Measurements from ENCODE around the gene FGF21.

FGF21 gene

GRCh38 chr19:48728911-48729664 lies 26.2 kb upstream of the FGF21 start:
- no peak for DNase-seq (ENCODE audit: low read depth, low spot score)

DNA sequence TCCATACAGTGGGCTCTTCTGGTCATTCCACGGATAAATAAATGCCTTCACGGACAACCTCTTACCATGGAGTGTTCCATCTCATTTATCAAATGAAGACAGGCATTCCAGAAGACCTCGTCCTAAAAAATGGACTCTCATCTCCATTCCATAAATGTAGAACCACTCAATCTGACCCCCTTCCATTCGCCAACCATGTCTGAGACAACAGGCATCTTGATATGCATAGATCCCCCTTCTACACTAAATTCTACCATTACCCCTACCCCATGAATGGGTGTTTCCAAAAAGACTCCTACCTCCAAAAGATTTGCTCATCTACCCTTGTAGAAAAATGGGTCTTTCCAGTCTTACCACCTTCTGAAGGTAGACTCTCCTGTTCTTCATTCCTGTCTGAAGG lies 23.9 kb upstream of the FGF21 start:
- DNase-seq (ENCODE audit: low read depth, low spot score): no peak

DNA sequence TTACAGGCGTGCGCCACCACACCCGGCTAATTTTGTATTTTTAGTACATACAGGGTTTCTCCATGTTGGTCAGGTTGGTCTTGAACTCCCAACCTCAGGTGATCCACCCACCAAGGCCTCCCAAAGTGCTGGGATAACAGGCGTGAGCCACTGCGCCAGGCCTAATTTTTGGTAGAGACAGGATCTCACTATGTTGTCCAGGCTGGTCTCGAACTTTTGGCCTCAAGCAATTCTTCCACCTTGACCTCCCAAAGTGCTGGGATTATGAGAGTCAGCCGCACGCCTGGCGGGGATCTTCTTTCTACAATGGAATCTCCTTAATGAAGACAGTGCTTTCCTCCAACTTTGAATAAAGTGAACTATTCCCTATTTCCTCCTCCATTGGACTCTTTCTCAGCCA lies 20.7 kb upstream of the FGF21 start:
- DNase-seq (ENCODE audit: low read depth, low spot score): no peak

DNA sequence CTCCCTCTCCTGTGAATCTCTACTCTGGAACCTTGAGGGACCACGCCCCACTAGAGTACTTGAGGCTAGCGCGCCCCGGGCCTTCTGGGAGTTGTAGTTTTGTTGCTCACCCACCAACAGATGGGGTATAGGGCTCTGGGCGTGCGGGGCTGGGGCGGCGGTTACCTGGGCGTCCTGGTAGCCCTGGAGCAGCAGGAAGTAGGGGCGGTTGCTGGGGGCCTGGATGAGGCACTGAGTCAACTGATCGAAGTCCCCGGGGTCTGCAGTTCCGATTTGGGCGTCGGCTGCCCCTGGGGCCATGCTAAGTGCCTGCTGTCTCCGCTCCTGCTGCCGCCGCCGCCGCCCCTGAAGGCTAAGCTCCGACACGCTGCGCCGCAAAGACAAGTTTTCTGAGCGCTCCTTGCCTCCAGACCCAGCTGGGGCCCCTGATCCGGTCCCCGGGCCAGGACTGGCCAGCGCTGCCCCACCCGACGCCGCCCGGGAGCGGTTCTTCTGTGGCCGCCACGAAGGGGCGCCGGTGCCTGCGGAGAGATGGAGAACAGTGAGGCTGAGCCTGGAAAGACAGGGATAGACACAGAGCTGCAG lies 20.2 kb upstream of the FGF21 start:
- DNase-seq (ENCODE audit: low read depth, low spot score): peak; percentile 54

DNA sequence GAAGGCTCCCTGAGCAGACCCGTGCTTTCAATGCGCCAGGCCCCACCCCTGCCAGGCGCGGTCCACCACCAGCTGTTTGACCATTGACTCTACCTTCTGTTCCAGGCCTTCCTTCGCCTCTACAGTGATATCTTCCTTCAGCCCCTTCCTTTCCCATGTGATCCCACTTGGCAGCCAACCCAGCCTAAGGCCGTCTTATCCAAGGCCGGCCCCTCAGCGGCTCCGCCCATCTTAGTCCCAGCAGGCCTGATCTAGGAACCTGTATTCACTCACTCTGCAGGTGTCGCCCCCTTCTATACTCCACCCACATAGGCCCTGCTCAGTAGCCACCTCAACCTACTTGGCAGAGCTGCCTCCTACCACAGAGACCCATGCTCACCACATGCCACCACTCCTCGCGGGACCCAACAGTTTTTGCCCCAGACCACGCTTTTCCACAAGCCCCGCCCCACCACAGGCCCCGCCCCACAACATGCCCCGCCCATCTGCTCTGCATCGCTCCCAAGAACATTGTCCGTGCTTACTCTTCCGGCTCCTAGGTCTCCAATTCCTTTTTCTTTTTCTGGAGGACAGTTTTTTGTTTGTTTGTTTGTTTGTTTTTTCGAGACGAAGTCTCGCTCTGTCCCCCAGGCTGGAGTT lies 17.8 kb upstream of the FGF21 start:
- no peak for DNase-seq (ENCODE audit: low read depth, low spot score)

- DNase-seq (ENCODE audit: low read depth, low spot score): peak; percentile 95
Observed at GRCh38 chr19:48738557-48739403, 16.5 kb upstream of the FGF21 start.

DNA sequence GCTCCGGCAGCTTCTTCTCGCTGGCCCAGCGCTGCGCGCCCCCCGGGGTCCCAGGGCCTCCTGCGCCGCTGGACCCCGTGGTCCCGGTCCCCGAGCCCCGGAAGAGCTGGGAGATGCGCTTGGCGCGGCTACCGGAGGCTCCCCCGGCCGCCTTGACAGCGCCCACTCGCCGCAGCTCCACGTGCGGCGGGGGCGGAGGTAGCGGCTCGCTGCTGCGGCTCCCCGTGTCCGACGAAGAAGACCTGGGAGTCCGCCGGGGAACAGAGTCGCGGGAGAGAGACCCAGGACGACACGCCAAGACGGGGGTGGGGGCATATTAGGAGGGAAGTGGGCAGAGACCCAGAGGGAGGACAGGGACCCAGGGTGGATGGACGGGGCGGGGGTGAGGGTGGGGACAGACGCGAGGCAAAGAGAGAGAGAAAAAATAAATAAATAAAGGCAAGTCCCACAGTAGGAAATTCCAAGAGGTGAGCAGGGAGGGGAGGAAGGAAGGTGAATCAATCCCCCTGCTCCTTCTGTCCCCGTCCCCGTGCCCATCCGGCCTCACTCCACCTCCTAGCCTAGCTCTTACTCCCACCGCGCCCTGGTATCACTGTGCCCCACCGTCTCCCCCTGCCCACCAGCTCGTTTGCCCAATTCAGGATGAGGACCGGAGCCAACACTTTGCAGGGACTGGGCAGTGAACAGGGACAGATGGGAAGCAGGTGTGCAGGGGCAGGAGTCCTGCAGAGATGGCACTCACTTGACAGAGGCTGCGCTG lies 15.7 kb upstream of the FGF21 start:
- DNase-seq (ENCODE audit: low read depth, low spot score): no peak

- DNase-seq (ENCODE audit: low read depth, low spot score): no peak
Observed at GRCh38 chr19:48740164-48740972, 15.0 kb upstream of the FGF21 start, which contains the start of gene RASIP1. RASIP1 (minus strand) TSS chr19:48740610; CDS start chr19:48740282, 328 bp downstream.

- DNase-seq (ENCODE audit: low read depth, low spot score): no peak
Observed at GRCh38 chr19:48741129-48741999, 14.0 kb upstream of the FGF21 start.

DNA sequence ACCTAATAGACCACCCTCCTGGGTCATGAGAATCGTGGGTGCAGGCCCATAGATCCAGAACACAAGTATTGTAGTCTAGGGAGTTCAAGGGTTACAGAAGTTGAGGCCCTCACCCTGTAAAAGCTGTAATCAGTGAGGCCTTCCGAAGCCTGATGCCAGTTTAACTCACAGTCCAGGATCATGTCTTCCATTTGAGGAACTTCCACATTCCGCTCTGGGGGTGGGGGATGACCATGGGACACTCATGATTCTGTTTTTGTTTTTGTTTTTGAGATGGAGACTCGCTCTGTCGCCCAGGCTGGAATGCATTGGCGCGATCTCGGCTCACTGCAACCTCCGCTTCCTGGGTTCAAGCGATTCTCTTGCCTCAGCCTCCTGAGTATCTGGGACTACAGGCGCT lies 13.2 kb upstream of the FGF21 start:
- no peak for DNase-seq (ENCODE audit: low read depth, low spot score)

DNA sequence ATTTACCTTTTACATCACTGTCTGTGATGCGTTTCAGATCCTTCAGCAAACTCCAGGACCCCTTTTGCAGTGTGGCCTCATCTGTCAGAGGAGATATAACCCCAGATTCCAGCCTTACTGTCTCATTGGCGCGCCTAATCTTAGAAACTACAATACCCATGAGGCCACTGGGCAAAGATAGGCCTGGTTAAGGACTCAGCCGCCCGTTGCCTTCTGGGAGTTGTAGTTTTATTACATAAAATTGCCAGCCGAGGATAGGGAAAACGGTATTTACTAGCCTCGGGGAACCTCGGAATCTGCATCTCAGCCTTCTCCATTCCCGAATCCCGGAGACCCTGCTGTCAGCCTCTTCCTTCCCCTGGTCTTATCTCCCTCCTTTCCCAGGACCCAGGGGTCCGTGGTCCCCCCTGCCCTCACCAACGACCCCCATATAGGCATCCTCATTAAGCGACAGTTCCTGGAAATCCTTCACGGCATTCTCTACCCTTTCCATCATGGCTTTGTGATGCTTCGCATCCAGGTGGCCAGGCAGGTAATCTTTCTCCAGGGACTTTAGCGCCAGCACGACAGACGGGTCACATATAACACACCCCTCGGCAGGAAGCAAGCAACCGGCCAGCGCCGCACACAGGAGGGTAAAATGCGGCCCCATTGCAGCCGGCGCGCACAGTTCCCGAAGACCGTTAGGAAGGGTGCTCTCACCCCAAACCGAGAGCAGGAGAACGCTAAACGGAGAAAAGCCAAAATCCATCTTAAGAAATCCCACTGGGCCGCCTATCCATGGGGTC lies 9.9 kb upstream of the FGF21 start:
- DNase-seq (ENCODE audit: low read depth, low spot score): peak; percentile 76

GRCh38 chr19:48746110-48746509 lies 9.2 kb upstream of the FGF21 start:
- no peak for DNase-seq (ENCODE audit: low read depth, low spot score)

DNA sequence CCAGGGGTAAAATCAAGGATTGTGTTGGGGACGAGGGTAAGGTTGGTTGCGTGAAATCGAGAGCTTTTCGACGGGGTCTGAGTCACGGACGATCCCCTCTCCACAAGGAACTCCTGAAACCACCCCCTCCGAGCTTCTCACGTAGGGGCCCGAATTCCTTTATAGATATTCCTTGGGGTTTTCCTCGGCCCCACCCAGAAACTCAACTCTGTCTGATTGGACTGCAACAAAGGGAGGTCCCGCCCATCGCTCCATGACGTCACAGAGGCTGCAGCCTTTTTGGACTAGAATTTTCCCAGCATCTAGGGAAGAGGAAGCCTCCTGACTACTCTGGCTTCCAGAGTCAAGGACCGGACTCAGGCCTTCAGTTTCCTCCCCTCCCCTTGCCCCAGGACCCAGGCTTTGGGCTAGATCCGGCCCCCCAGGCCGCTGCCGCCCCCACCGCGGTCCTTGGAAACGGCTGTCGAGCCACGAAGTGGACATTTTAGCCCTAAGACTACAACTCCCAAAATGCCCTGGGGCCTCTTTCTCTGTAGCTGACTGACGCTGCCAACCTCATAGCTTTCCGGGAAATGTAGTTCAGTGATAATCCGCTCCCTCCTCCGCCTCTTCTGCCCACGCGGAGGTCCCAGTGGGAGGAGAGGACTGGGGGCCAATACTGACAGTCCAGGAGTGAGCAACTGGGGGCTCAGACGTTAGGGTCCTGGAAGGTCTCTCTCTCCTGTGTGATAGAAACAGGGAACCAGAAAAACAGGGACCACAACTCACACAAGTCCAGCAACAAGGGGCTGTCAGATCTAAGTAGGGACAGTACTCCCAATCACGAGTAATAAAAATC lies 8.4 kb upstream of the FGF21 start, which contains the start of gene IZUMO1:
Gene IZUMO1, minus strand, starts transcription at position 172 of the 838 bp plus-strand sequence. CDS start 1,050 bp downstream, outside the sequence.
- DNase-seq (ENCODE audit: low read depth, low spot score): peak; percentile 95

GRCh38 chr19:48749571-48750198 lies 5.6 kb upstream of the FGF21 start:
- no peak for DNase-seq (ENCODE audit: low read depth, low spot score)

- DNase-seq (ENCODE audit: low read depth, low spot score): no peak
Observed at GRCh38 chr19:48750351-48750750, 5.0 kb upstream of the FGF21 start.

DNA sequence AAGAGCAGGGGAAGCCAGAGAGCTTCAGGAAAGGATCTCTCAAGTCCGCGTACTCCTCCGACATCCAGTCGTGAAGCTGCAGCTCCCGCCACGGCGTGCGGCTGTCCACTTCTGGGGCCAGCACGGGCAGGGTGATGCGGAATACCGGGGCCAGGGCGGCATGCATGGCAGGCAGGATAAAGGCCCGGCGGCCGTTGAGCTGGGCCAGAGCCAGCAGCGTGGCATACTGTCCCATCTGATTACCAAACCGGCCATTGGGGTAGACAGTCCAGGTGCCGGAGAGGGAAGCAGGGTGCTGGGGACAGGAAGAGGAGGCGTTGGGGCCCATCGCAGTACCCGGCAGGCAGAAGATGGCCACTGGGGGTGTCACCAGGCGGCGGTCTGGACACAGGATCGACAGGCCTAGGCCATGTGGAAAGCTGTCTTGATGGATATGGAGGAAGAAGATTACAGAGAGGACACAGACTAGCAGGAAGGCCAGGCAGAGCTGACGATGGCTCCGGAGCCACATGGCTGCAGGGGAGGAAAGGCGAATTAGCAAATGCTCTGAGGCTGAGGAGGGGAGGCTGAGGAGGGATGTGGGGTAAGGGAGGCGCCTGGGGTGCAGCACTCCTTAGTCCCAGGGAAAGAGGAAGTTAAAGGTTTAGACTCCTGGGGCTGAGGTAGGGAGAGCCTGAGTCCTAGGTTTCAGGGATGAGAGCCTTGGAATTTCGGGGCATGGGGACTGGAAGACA lies 4.4 kb upstream of the FGF21 start:
- no peak for DNase-seq (ENCODE audit: low read depth, low spot score)
